SK-N-SH (cell line): Measurements from ENCODE around the gene ZNHIT3. TPM values are rescaled to one million over a fixed set of nuclear protein-coding genes. Genes with fewer than 3 reads are reported as not detected.
"Not testable (repeated sequence)": the region's sequence is repeated elsewhere in the genome, so short reads cannot be mapped to it uniquely, and the experiment has no call there.

Experiments
- CTCF ChIA-PET: fragments of 300-600, 350-600 bp; formaldehyde crosslinking; extraction: SDS; loops from one replicate; lab custom pipeline; 2021; lab: Yijun Ruan, JAX
- POLR2A ChIA-PET: fragments of 350-600 bp; sonication (Branson Sonifier 250); formaldehyde crosslinking; extraction: SDS; loops from one replicate; lab custom pipeline; 2020; ENCODE audit warnings: antibody characterized with exemption, inconsistent platforms; lab: Yijun Ruan, JAX
- DNase-seq: peaks from one replicate; pipeline ENCODE4 v3.0.0; 2012
- H2AFZ ChIP-seq: fragments of 200-600 bp; sonication (generic); 2 replicates; pipeline ENCODE4 v1.8.1; 2016; ENCODE audit warnings: antibody characterized with exemption, mild to moderate bottlenecking, low read depth
- H3F3A ChIP-seq: fragments of 200-600 bp; sonication (generic); replicated peaks from 2 replicates; pipeline ENCODE3; 2016; ENCODE audit warnings: antibody characterized with exemption, mild to moderate bottlenecking; ENCODE audit not compliant: insufficient read depth
- H3K27ac ChIP-seq, 2 experiments: fragments of 200-500 bp in 1 of 2; fragments of 200-600 bp in 1 of 2; sonication (Bioruptor generic) in 1 of 2; sonication (generic), shearing (Covaris generic) in 1 of 2; 2 replicates each; pipeline versions ENCODE4 v1.5.1 to v1.6.1; 2014 to 2016; ENCODE audit warnings: low read depth in 2 of 2, inconsistent platforms in 1 of 2, low read length in 1 of 2, mild to moderate bottlenecking in 1 of 2, mixed read lengths in 1 of 2
- H3K27me3 ChIP-seq: fragments of 200-600 bp; sonication (generic), shearing (Covaris generic); 2 replicates; pipeline ENCODE4 v1.6.1; 2016; ENCODE audit warnings: mixed run types; ENCODE audit not compliant: insufficient read depth
- H3K36me3 ChIP-seq, 2 experiments: fragments of 200-500 bp in 1 of 2; fragments of 200-600 bp in 1 of 2; sonication (Bioruptor generic) in 1 of 2; sonication (generic) in 1 of 2; replicated peaks in 1 of 2; 2 replicates each; pipeline versions ENCODE3 to v1.5.1; 2014 to 2016; ENCODE audit warnings: low read length in 1 of 2, mild to moderate bottlenecking in 1 of 2; ENCODE audit not compliant: insufficient read depth in 2 of 2, control insufficient read depth in 1 of 2
- H3K4me1 ChIP-seq, 2 experiments: fragments of 200-500 bp in 1 of 2; fragments of 200-600 bp in 1 of 2; sonication (Bioruptor generic) in 1 of 2; sonication (generic), shearing (Covaris generic) in 1 of 2; 2 replicates each; pipeline versions ENCODE4 v1.5.1 to v1.6.1; 2014 to 2016; ENCODE audit warnings: low read depth in 1 of 2, low read length in 1 of 2, mixed run types in 1 of 2; ENCODE audit not compliant: insufficient read depth in 2 of 2, control insufficient read depth in 1 of 2
- H3K4me2 ChIP-seq: fragments of 200-600 bp; sonication (generic), shearing (Covaris generic); 2 replicates; pipeline ENCODE4 v1.6.1; 2017; ENCODE audit warnings: mixed run types
- H3K4me3 ChIP-seq, 2 experiments: fragments of 200-500 bp in 1 of 2; fragments of 200-600 bp in 1 of 2; sonication (Bioruptor generic) in 1 of 2; sonication (generic), shearing (Covaris generic) in 1 of 2; 2 replicates each; pipeline versions ENCODE4 v1.5.1 to v1.8.1; 2014 to 2016; ENCODE audit warnings: low read depth in 2 of 2, inconsistent platforms in 1 of 2, low read length in 1 of 2, mild to moderate bottlenecking in 1 of 2, mixed read lengths in 1 of 2, moderate library complexity in 1 of 2
- H3K79me2 ChIP-seq: fragments of 200-600 bp; sonication (generic); 2 replicates; pipeline ENCODE4 v1.8.1; 2017; ENCODE audit warnings: mild to moderate bottlenecking; ENCODE audit not compliant: insufficient read depth
- H3K9ac ChIP-seq: fragments of 200-600 bp; sonication (generic); 2 replicates; pipeline ENCODE4 v1.6.1; 2017; ENCODE audit warnings: mixed run types
- H3K9me2 ChIP-seq: fragments of 200-600 bp; sonication (generic); 2 replicates; pipeline ENCODE4 v1.6.1; 2017; ENCODE audit warnings: mixed run types
- H3K9me3 ChIP-seq: fragments of 200-600 bp; sonication (generic); 2 replicates; pipeline ENCODE4 v1.6.1; 2017; ENCODE audit warnings: mixed run types, mild to moderate bottlenecking, moderate library complexity
- H4K20me1 ChIP-seq: fragments of 200-600 bp; sonication (generic); 2 replicates; pipeline ENCODE4 v1.6.1; 2017; ENCODE audit warnings: mild to moderate bottlenecking, mixed run types; ENCODE audit not compliant: insufficient read depth
- ELF1 ChIP-seq: IDR thresholded peaks from 2 replicates; pipeline ENCODE4 v1.4.0; 2012
- GABPA ChIP-seq: IDR thresholded peaks from 2 replicates; pipeline ENCODE4 v1.4.0; 2012; ENCODE audit warnings: low read depth, mild to moderate bottlenecking
- MXI1 ChIP-seq: IDR thresholded peaks from 2 replicates; pipeline ENCODE4 v1.6.1; 2012; ENCODE audit warnings: mild to moderate bottlenecking, low read depth, low read length, improper control_type of control experiment
- POLR2AphosphoS5 ChIP-seq: IDR thresholded peaks from 2 replicates; pipeline ENCODE4 v1.6.1; 2012; ENCODE audit warnings: low read depth, low read length
- RFX5 ChIP-seq: IDR thresholded peaks from 2 replicates; pipeline ENCODE4 v1.6.1; 2012; ENCODE audit warnings: mild to moderate bottlenecking, improper control_type of control experiment, low read length
- TCF12 ChIP-seq: IDR thresholded peaks from 2 replicates; pipeline ENCODE4 v1.4.0; 2012
- TEAD4 ChIP-seq: IDR thresholded peaks from 2 replicates; pipeline ENCODE4 v1.4.0; 2012; ENCODE audit warnings: mild to moderate bottlenecking, borderline replicate concordance; ENCODE audit not compliant: insufficient read depth
- YY1 ChIP-seq: IDR thresholded peaks from 2 replicates; pipeline ENCODE4 v1.4.0; 2012; ENCODE audit warnings: low read depth, mild to moderate bottlenecking
- WGBS: methylation state at CpG from one replicate; pipeline ENCODE4 v1.1.6; 2017; ENCODE audit warnings: low lambda C conversion rate; 5-methylcytosine and 5-hydroxymethylcytosine counted together
- polyA plus RNA-seq, 3 experiments: library from polyadenylated mRNA; depleted of rRNA; stranded (reverse); fragments of >200 nt; gene quantifications; 2 replicates each; pipeline ENCODE4 v1.2.3, GENCODE V29; 2012
- TF ChIP-seq, protein P1 (sequence below): IDR thresholded peaks from 2 replicates; pipeline ENCODE4 v1.4.0; 2012; ENCODE audit warnings: low read depth
- TF ChIP-seq, protein P2 (sequence below): IDR thresholded peaks from 2 replicates; pipeline ENCODE4; 2012
- TF ChIP-seq, protein P3 (sequence below): fragments of 150-350 bp; IDR thresholded peaks from 2 replicates; pipeline ENCODE4 v1.6.1; 2016; ENCODE audit warnings: mild to moderate bottlenecking, low read depth, low read length
- TF ChIP-seq, protein P4 (sequence below): IDR thresholded peaks from 2 replicates; pipeline ENCODE4 v1.6.1; 2012; ENCODE audit warnings: mild to moderate bottlenecking, low read depth, low read length, moderate library complexity
- TF ChIP-seq, protein P5 (sequence below): IDR thresholded peaks from 2 replicates; pipeline ENCODE4 v1.4.0; 2012; ENCODE audit warnings: low read depth, borderline replicate concordance

ZNHIT3 gene
- polyA plus RNA-seq, 1 of the 3 experiments (the other 2 are of a cell fraction) = 59.9 TPM

DNA sequence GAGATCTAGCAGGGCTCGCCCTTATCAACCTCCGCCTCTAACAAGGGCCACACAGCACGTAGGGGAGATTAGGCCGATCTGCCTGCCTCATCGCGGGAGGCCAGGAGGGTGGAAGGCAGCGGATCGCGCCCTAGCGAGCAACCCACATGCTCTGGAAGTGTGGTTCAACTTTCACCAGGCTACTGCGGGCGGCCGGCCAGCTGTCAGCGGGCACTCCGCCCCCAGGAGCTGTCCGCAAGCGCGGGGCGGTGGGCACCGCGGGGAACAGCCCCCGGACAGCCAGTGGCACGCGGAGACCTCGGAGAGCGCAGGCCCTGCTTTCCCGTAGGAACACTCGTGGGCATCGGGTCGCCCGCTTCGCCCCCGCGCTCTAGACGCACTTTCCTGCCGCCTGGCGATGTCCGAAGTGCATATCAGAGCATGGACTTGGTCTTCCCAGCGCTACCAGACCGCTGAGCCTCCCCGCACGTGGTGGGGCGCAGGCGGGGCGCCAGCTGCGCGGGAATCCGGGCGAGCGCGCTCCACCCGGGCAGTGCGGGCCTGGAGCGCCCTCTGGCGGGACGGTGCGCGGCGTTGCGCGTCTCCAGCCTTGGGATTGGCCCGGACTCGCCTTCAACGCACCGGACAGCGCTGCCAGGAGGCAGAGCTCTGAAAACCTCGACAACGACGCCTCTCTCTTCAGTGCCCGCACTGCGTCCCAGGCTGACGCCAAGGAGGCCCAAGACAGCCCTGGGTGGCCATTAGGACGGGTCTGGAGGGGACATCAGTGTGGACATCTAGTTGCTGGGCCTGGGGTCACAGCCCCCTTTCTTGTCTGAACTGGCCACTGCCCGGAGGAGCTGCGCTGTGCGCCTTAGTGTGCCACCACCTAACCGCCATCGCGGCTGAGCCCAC is 3.6 kb upstream of the ZNHIT3 start (continued):
- TF ChIP-seq RFX5 (no peak), TCF12 (no peak), YY1 (no peak), MXI1 (peak; percentile 81; the same call in 1 of the 2 replicates), ELF1 (no peak), POLR2AphosphoS5 (no peak), GABPA (no peak), TEAD4 (no peak)
- TF ChIP-seq, protein P1, sequence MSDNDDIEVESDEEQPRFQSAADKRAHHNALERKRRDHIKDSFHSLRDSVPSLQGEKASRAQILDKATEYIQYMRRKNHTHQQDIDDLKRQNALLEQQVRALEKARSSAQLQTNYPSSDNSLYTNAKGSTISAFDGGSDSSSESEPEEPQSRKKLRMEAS = peak; percentile 97
- TF ChIP-seq, protein P2, sequence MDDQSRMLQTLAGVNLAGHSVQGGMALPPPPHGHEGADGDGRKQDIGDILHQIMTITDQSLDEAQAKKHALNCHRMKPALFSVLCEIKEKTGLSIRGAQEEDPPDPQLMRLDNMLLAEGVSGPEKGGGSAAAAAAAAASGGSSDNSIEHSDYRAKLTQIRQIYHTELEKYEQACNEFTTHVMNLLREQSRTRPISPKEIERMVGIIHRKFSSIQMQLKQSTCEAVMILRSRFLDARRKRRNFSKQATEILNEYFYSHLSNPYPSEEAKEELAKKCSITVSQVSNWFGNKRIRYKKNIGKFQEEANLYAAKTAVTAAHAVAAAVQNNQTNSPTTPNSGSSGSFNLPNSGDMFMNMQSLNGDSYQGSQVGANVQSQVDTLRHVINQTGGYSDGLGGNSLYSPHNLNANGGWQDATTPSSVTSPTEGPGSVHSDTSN = no peak
- TF ChIP-seq, protein P3, sequence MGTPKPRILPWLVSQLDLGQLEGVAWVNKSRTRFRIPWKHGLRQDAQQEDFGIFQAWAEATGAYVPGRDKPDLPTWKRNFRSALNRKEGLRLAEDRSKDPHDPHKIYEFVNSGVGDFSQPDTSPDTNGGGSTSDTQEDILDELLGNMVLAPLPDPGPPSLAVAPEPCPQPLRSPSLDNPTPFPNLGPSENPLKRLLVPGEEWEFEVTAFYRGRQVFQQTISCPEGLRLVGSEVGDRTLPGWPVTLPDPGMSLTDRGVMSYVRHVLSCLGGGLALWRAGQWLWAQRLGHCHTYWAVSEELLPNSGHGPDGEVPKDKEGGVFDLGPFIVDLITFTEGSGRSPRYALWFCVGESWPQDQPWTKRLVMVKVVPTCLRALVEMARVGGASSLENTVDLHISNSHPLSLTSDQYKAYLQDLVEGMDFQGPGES = no peak

DNA sequence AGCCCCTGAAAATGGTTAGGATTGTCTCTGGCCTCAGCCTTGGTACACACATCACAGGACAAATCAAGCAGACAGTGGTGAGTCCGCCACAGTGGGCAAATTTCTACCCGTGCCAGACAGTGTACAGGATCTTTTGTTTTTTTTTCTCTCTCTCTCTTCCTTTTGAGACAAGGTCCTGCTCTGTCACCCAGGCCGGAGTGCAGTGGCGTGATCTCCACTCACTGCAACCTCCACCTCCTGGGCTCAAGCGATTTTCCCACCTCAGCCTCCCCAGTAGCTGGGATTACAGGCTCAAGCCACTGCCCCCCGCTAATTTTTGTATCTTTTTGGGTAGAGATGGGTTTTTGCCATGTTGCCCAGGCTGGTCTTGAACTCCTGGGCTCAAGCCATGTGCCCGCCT is 2.5 kb upstream of the ZNHIT3 start:
- H3K27me3 ChIP-seq = peaks cover 31% of the 10 kb centered on the region; the same call in 1 of the 2 replicates
- H4K20me1 ChIP-seq, H2AFZ ChIP-seq, H3K9me2 ChIP-seq, H3K4me2 ChIP-seq, H3K9me3 ChIP-seq, H3K27ac ChIP-seq, H3F3A ChIP-seq, DNase-seq, H3K36me3 ChIP-seq, H3K9ac ChIP-seq, H3K4me3 ChIP-seq: not testable (repeated sequence)
- ChIA-PET CTCF (interaction anchor here (0.9 to 1.7 kb wide), 9 partner anchors 9 to 756 kb away, joined by 3 to 22 read pairs (median 6); no protein-coding TSS in a partner anchor), POLR2A (interaction anchor here (1.0 kb wide), 1 partner anchor 15 kb away, joined by 3 read pairs; no protein-coding TSS in a partner anchor)
- H3K79me2 ChIP-seq = peaks cover 29% of the 10 kb centered on the region
- WGBS = 89% methylated on average over 7 of the region's 7 CpGs
- H3K4me1 ChIP-seq = peaks cover 0 to 24% of the 10 kb centered on the region in 2 experiments; a peak in 2 of 4 replicates

DNA sequence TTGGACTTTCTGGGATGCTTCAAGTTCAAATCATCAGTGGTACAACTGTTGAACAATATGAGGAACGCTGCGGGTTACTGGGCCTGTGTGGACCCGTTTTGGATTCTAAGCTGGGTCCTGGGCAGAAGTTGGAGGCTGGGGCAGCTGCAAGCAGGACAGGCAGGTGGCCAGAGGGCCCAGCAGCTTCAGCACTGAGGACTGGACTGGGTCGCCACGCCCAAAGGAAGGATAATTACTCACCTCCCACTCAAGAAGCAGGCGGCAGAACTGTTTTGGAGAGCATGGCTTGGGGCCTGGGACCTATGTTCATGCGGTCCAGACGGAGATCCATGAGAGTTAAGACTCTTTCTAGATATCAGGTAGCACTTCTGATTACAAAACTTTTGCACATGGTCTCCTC is 1.5 kb upstream of the ZNHIT3 start:
- CTCF ChIA-PET = interaction anchor here (1.0 kb wide), 1 partner anchor 337 kb away, joined by 3 read pairs; no protein-coding TSS in a partner anchor
- Histone ChIP-seq H4K20me1 (no peaks in the 10 kb centered on the region; the same call in 1 of the 2 replicates), H3K27me3 (peaks cover 21% of the 10 kb centered on the region; the same call in 1 of the 2 replicates), H3K4me3 (no peak overlapping the region), H3K27ac (no peak overlapping the region), H3K36me3 (peaks cover 0 to 12% of the 10 kb centered on the region in 2 experiments), H3K9ac (no peak overlapping the region), H3F3A (no peaks in the 10 kb centered on the region), H3K4me2 (no peak overlapping the region), H3K9me2 (no peaks in the 10 kb centered on the region), H3K9me3 (no peaks in the 10 kb centered on the region), H3K4me1 (peaks cover 0 to 24% of the 10 kb centered on the region in 2 experiments; a peak in 2 of 4 replicates), H3K79me2 (peaks cover 39% of the 10 kb centered on the region), H2AFZ (no peak overlapping the region)
- DNase-seq = no peak
- WGBS = 91% methylated on average over 7 of the region's 8 CpGs
- POLR2A ChIA-PET = no interaction called here
- TF ChIP-seq GABPA (no peak), TCF12 (no peak), RFX5 (no peak)
- TF ChIP-seq, protein P2 = no peak
- TF ChIP-seq, protein P4, sequence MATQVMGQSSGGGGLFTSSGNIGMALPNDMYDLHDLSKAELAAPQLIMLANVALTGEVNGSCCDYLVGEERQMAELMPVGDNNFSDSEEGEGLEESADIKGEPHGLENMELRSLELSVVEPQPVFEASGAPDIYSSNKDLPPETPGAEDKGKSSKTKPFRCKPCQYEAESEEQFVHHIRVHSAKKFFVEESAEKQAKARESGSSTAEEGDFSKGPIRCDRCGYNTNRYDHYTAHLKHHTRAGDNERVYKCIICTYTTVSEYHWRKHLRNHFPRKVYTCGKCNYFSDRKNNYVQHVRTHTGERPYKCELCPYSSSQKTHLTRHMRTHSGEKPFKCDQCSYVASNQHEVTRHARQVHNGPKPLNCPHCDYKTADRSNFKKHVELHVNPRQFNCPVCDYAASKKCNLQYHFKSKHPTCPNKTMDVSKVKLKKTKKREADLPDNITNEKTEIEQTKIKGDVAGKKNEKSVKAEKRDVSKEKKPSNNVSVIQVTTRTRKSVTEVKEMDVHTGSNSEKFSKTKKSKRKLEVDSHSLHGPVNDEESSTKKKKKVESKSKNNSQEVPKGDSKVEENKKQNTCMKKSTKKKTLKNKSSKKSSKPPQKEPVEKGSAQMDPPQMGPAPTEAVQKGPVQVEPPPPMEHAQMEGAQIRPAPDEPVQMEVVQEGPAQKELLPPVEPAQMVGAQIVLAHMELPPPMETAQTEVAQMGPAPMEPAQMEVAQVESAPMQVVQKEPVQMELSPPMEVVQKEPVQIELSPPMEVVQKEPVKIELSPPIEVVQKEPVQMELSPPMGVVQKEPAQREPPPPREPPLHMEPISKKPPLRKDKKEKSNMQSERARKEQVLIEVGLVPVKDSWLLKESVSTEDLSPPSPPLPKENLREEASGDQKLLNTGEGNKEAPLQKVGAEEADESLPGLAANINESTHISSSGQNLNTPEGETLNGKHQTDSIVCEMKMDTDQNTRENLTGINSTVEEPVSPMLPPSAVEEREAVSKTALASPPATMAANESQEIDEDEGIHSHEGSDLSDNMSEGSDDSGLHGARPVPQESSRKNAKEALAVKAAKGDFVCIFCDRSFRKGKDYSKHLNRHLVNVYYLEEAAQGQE = no peak
- TF ChIP-seq, protein P5, sequence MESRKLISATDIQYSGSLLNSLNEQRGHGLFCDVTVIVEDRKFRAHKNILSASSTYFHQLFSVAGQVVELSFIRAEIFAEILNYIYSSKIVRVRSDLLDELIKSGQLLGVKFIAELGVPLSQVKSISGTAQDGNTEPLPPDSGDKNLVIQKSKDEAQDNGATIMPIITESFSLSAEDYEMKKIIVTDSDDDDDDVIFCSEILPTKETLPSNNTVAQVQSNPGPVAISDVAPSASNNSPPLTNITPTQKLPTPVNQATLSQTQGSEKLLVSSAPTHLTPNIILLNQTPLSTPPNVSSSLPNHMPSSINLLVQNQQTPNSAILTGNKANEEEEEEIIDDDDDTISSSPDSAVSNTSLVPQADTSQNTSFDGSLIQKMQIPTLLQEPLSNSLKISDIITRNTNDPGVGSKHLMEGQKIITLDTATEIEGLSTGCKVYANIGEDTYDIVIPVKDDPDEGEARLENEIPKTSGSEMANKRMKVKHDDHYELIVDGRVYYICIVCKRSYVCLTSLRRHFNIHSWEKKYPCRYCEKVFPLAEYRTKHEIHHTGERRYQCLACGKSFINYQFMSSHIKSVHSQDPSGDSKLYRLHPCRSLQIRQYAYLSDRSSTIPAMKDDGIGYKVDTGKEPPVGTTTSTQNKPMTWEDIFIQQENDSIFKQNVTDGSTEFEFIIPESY = no peak
